Activated CD8-positive, alpha-beta memory T cell treated with anti-CD3 and anti-CD28 coated beads, Interleukin-2, amount 50 U/mL, for 1 hour (primary cell): Measurements from ENCODE around the gene SLC2A10.
"Not testable (repeated sequence)": the region's sequence is repeated elsewhere in the genome, so short reads cannot be mapped to it uniquely, and the experiment has no call there.

Experiments used
- DNase-seq: peaks from one replicate; pipeline ENCODE4 v3.0.0-alpha.2; 2020; ENCODE audit errors: extremely low read depth

SLC2A10 gene

GRCh38 chr20:46709459-46710152 lies at the start of gene SLC2A10:
Gene SLC2A10, plus strand, starts transcription at chr20:46709649. Its CDS starts 88 bp downstream, at chr20:46709737.
- DNase-seq = no peak

- DNase-seq = no peak
Measured at GRCh38 chr20:46660487-46660886, 49.0 kb upstream of the SLC2A10 start.

- DNase-seq = no peak
Measured at GRCh38 chr20:46661659-46662058, 47.8 kb upstream of the SLC2A10 start.

- DNase-seq = no peak
Measured at GRCh38 chr20:46663531-46663930, 45.9 kb upstream of the SLC2A10 start.

GRCh38 chr20:46665602-46666001 lies 43.8 kb upstream of the SLC2A10 start:
- DNase-seq = no peak

GRCh38 chr20:46666306-46666705 lies 43.1 kb upstream of the SLC2A10 start:
- DNase-seq = no peak

GRCh38 chr20:46666818-46667515 lies 42.5 kb upstream of the SLC2A10 start:
- DNase-seq = no peak

- no peak for DNase-seq
Measured at GRCh38 chr20:46670228-46670584, 39.2 kb upstream of the SLC2A10 start.

- DNase-seq = no peak
Measured at GRCh38 chr20:46670585-46671584, 38.6 kb upstream of the SLC2A10 start.

- DNase-seq = no peak
Measured at GRCh38 chr20:46671866-46672542, 37.4 kb upstream of the SLC2A10 start.

GRCh38 chr20:46672543-46673148 lies 36.8 kb upstream of the SLC2A10 start:
- no peak for DNase-seq

- no peak for DNase-seq
Measured at GRCh38 chr20:46673394-46674252, 35.8 kb upstream of the SLC2A10 start.

- no peak for DNase-seq
Measured at GRCh38 chr20:46674253-46675083, 35.0 kb upstream of the SLC2A10 start.

GRCh38 chr20:46676649-46677316 lies 32.7 kb upstream of the SLC2A10 start:
- not testable (repeated sequence) for DNase-seq

GRCh38 chr20:46677608-46678007 lies 31.8 kb upstream of the SLC2A10 start:
- no peak for DNase-seq

GRCh38 chr20:46678516-46678915 lies 30.9 kb upstream of the SLC2A10 start:
- no peak for DNase-seq

- DNase-seq = no peak
Measured at GRCh38 chr20:46680684-46681031, 28.8 kb upstream of the SLC2A10 start.

GRCh38 chr20:46681032-46681854 lies 28.2 kb upstream of the SLC2A10 start:
- no peak for DNase-seq
